Muscle layer of duodenum (tissue), 2 donors: ENCODE results near the gene GADL1.

ENCODE experiments used
- H3K27ac ChIP-seq: one replicate; pipeline ENCODE4 v1.7.0; 2013; ENCODE audit warnings: mild to moderate bottlenecking, low read length
- H3K27me3 ChIP-seq: one replicate; pipeline ENCODE4 v1.7.0; 2013; ENCODE audit warnings: low read depth, mild to moderate bottlenecking, control low read depth, low read length
- H3K36me3 ChIP-seq, 2 donors: one replicate each; pipeline ENCODE4 v1.7.0; 2013; ENCODE audit warnings: low read length in 2 of 2, control low read depth in 1 of 2, mild to moderate bottlenecking in 1 of 2; ENCODE audit not compliant: insufficient read depth in 2 of 2, control insufficient read depth in 1 of 2
- H3K4me1 ChIP-seq, 2 donors: one replicate each; pipeline ENCODE4 v1.7.0; 2013; ENCODE audit warnings: low read length in 2 of 2, mild to moderate bottlenecking in 2 of 2, control low read depth in 1 of 2, moderate library complexity in 1 of 2; ENCODE audit not compliant: insufficient read depth in 2 of 2, control insufficient read depth in 1 of 2
- H3K4me3 ChIP-seq, 2 donors: one replicate each; pipeline ENCODE4 v1.7.0; 2013; ENCODE audit warnings: low read length in 2 of 2, low read depth in 1 of 2, mild to moderate bottlenecking in 1 of 2
- H3K9me3 ChIP-seq, 2 donors: one replicate each; pipeline ENCODE4 v1.7.0; 2013; ENCODE audit warnings: low read length in 2 of 2, control low read depth in 1 of 2, mild to moderate bottlenecking in 1 of 2; ENCODE audit not compliant: control insufficient read depth in 1 of 2
- donor health status: healthy.

The GADL1 gene

GRCh38 chr3:30774062-30774461 is 120.4 kb downstream of the GADL1 start:
- Histone ChIP-seq H3K36me3 (no peaks in the 10 kb centered on the region), H3K27ac (no peak overlapping the region), H3K27me3 (no peaks in the 10 kb centered on the region), H3K9me3 (no peaks in the 10 kb centered on the region), H3K4me1 (no peaks in the 10 kb centered on the region), H3K4me3 (no peak overlapping the region)

- Histone ChIP-seq H3K27me3 (no peaks in the 10 kb centered on the region), H3K36me3 (no peaks in the 10 kb centered on the region), H3K4me3 (no peak overlapping the region), H3K4me1 (no peaks in the 10 kb centered on the region), H3K9me3 (no peaks in the 10 kb centered on the region), H3K27ac (no peak overlapping the region)
These were observed 124.1 kb downstream of the GADL1 start for GRCh38 chr3:30770387-30770786.

- Histone ChIP-seq H3K27ac (no peak overlapping the region), H3K27me3 (no peaks in the 10 kb centered on the region)
These were observed 125.5 kb downstream of the GADL1 start for GRCh38 chr3:30768703-30769550.

GRCh38 chr3:30768046-30768445 is 126.4 kb downstream of the GADL1 start:
- H3K4me1 ChIP-seq: no peaks in the 10 kb centered on the region
- no peak overlapping the region for H3K27ac ChIP-seq
- H3K4me3 ChIP-seq: no peak overlapping the region
- H3K36me3 ChIP-seq: no peaks in the 10 kb centered on the region
- no peaks in the 10 kb centered on the region for H3K27me3 ChIP-seq
- no peaks in the 10 kb centered on the region for H3K9me3 ChIP-seq

More at GRCh38 chr3:30768703-30769550, 125.5 kb downstream of the GADL1 start:
- Histone ChIP-seq H3K9me3 (no peaks in the 10 kb centered on the region), H3K36me3 (no peaks in the 10 kb centered on the region), H3K4me1 (no peaks in the 10 kb centered on the region), H3K4me3 (no peak overlapping the region)

GRCh38 chr3:30766522-30766921 is 127.9 kb downstream of the GADL1 start:
- no peak overlapping the region for H3K4me3 ChIP-seq
- no peaks in the 10 kb centered on the region for H3K9me3 ChIP-seq
- H3K27ac ChIP-seq: no peak overlapping the region
- no peaks in the 10 kb centered on the region for H3K4me1 ChIP-seq
- no peaks in the 10 kb centered on the region for H3K36me3 ChIP-seq
- H3K27me3 ChIP-seq: no peaks in the 10 kb centered on the region

- Histone ChIP-seq H3K27ac (no peak overlapping the region), H3K4me3 (no peak overlapping the region), H3K27me3 (no peaks in the 10 kb centered on the region), H3K4me1 (no peaks in the 10 kb centered on the region), H3K36me3 (no peaks in the 10 kb centered on the region), H3K9me3 (no peaks in the 10 kb centered on the region)
These were observed 129.6 kb downstream of the GADL1 start for GRCh38 chr3:30764891-30765290.

- Histone ChIP-seq H3K4me3 (no peak overlapping the region), H3K9me3 (no peaks in the 10 kb centered on the region), H3K36me3 (no peaks in the 10 kb centered on the region), H3K27ac (no peak overlapping the region), H3K27me3 (no peaks in the 10 kb centered on the region), H3K4me1 (no peaks in the 10 kb centered on the region)
These were observed 130.2 kb downstream of the GADL1 start for GRCh38 chr3:30764281-30764680.

GRCh38 chr3:30761374-30761773 is 133.1 kb downstream of the GADL1 start:
- H3K36me3 ChIP-seq: no peaks in the 10 kb centered on the region
- H3K4me1 ChIP-seq: no peaks in the 10 kb centered on the region
- H3K4me3 ChIP-seq: no peak overlapping the region
- no peak overlapping the region for H3K27ac ChIP-seq
- no peaks in the 10 kb centered on the region for H3K27me3 ChIP-seq
- H3K9me3 ChIP-seq: no peaks in the 10 kb centered on the region

- H3K4me3 ChIP-seq: no peak overlapping the region
- no peaks in the 10 kb centered on the region for H3K36me3 ChIP-seq
- H3K4me1 ChIP-seq: peaks cover 0 to 1% of the 10 kb centered on the region in 2 donors
- no peaks in the 10 kb centered on the region for H3K27me3 ChIP-seq
- H3K9me3 ChIP-seq: no peaks in the 10 kb centered on the region
- no peak overlapping the region for H3K27ac ChIP-seq
These were observed 133.7 kb downstream of the GADL1 start for GRCh38 chr3:30760737-30761136.

- H3K4me1 ChIP-seq: peaks cover 0 to 7% of the 10 kb centered on the region in 2 donors
- H3K9me3 ChIP-seq: no peaks in the 10 kb centered on the region
- H3K4me3 ChIP-seq: no peak overlapping the region
- H3K27ac ChIP-seq: no peak overlapping the region
- no peaks in the 10 kb centered on the region for H3K36me3 ChIP-seq
- no peaks in the 10 kb centered on the region for H3K27me3 ChIP-seq
These were observed 134.3 kb downstream of the GADL1 start for GRCh38 chr3:30760040-30760695.

GRCh38 chr3:30756218-30756617 is 138.2 kb downstream of the GADL1 start:
- H3K4me3 ChIP-seq: no peak overlapping the region
- H3K27ac ChIP-seq: no peak overlapping the region
- peaks cover 0 to 13% of the 10 kb centered on the region in 2 donors for H3K4me1 ChIP-seq
- no peaks in the 10 kb centered on the region for H3K27me3 ChIP-seq
- H3K9me3 ChIP-seq: no peaks in the 10 kb centered on the region
- no peaks in the 10 kb centered on the region for H3K36me3 ChIP-seq
